ENCODE results near the gene TNS1.

Gene TNS1

DNA sequence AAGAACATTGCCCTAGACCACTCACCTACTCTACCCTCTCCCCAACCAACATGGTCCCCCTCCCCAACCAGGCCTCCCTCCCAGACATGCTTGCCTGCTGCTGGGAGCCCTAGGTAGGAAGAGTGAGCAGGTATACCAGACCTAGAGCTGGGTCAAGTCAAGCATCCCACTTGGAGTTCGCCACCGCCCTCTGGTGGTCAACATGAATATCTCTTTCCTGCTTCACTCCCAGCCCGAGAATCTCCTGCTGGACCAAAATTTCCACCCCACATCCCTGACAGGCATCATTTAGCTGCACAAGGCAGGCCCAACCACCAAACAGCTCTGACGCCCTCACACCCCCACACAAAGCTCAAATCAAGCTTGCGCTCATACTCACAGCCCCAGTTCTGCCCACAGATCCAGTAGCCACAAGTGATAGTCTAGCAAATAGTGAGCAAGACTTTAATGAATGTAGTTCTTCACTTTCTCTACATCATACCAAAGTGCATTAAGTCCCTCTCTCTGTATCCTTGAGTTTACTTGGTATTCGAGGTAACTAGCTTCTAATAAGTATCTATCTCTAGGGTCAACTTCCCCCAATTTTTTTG is 116.0 kb downstream of the TNS1 start:
- Histone ChIP-seq H3K36me3 (ENCODE audit: control insufficient read depth, insufficient read depth, low read length) (no peaks in the 10 kb centered on the region), H3K27ac (no peak overlapping the region)
- TF ChIP-seq, protein P1, sequence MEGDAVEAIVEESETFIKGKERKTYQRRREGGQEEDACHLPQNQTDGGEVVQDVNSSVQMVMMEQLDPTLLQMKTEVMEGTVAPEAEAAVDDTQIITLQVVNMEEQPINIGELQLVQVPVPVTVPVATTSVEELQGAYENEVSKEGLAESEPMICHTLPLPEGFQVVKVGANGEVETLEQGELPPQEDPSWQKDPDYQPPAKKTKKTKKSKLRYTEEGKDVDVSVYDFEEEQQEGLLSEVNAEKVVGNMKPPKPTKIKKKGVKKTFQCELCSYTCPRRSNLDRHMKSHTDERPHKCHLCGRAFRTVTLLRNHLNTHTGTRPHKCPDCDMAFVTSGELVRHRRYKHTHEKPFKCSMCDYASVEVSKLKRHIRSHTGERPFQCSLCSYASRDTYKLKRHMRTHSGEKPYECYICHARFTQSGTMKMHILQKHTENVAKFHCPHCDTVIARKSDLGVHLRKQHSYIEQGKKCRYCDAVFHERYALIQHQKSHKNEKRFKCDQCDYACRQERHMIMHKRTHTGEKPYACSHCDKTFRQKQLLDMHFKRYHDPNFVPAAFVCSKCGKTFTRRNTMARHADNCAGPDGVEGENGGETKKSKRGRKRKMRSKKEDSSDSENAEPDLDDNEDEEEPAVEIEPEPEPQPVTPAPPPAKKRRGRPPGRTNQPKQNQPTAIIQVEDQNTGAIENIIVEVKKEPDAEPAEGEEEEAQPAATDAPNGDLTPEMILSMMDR (IDR thresholded peaks at IDR 0.05) = peak; percentile 80

DNA sequence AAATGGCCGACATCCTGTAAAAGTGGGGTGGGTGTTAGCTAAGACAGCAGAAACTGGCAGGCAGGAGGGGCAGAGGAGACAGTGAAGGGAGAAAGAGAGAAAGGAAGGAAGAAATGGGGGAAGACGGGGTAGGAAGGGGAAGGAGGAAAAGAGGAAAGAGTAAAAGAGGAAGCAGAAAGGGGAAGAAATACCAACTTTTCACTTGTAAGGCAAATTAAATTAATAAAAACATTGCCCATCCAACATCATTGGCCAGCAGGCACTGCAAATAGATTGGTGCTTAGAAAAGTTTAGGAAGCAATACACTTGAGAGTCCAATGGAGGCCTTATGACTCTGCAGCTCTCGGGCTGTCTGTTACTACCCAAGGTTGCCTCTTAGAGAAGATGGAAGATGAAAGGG is 116.7 kb downstream of the TNS1 start:
- no peak overlapping the region for H2AFZ ChIP-seq
- no peak overlapping the region for H3K4me2 ChIP-seq (ENCODE audit: low read length)
- TF ChIP-seq, protein P1 (IDR thresholded peaks at IDR 0.05) = no peak
- no peak overlapping the region for H3K27ac ChIP-seq
- no peaks in the 10 kb centered on the region for H3K9me3 ChIP-seq (ENCODE audit: control insufficient read depth, low read length)
- H3K79me2 ChIP-seq = peaks cover 8% of the 10 kb centered on the region
- no peak overlapping the region for H3K4me3 ChIP-seq (ENCODE audit: low read depth, low read length)
- H3K4me1 ChIP-seq = peaks cover 3% of the 10 kb centered on the region
- no peak overlapping the region for H3K9ac ChIP-seq
- H3K36me3 ChIP-seq (ENCODE audit: control insufficient read depth, insufficient read depth, low read length) = no peaks in the 10 kb centered on the region
- no peaks in the 10 kb centered on the region for H3K27me3 ChIP-seq (ENCODE audit: control insufficient read depth, insufficient read depth, low read length)

More for the DNA sequence above, 116.0 kb downstream of the TNS1 start:
- H3K79me2 ChIP-seq = peaks cover 8% of the 10 kb centered on the region
- H3K9me3 ChIP-seq (ENCODE audit: control insufficient read depth, low read length) = no peaks in the 10 kb centered on the region
- no peak overlapping the region for H3K4me2 ChIP-seq (ENCODE audit: low read length)
- H2AFZ ChIP-seq = no peak overlapping the region
- no peak overlapping the region for H3K9ac ChIP-seq
- H3K4me1 ChIP-seq = peaks cover 3% of the 10 kb centered on the region
- H3K27me3 ChIP-seq (ENCODE audit: control insufficient read depth, insufficient read depth, low read length) = no peaks in the 10 kb centered on the region
- no peak overlapping the region for H3K4me3 ChIP-seq (ENCODE audit: low read depth, low read length)

DNA sequence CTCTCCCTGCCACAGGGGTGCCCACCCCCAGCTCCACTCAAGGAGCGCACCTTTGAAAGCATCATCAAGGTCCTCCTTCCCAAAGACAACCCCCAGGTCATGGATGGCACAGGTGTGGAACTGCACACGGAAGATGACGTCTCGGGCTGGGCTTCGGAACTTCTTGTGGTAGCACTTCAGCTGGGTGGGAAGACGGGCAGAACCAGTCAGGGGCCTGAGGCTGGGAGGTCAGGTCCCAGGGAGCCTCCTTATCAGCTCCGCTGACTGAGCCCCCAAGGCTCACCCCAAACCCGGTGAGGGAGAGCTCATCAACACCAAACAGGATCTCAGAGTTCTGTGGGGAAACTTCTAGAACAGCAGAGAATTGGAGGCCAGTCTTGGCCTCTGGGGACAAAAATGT is 117.8 kb downstream of the TNS1 start:
- Histone ChIP-seq H2AFZ (no peak overlapping the region), H3K9ac (no peak overlapping the region), H3K9me3 (ENCODE audit: control insufficient read depth, low read length) (no peaks in the 10 kb centered on the region), H3K4me1 (peaks cover 3% of the 10 kb centered on the region), H3K4me2 (ENCODE audit: low read length) (no peak overlapping the region), H3K27ac (no peak overlapping the region), H3K36me3 (ENCODE audit: control insufficient read depth, insufficient read depth, low read length) (no peaks in the 10 kb centered on the region), H3K79me2 (peaks cover 11% of the 10 kb centered on the region), H3K4me3 (ENCODE audit: low read depth, low read length) (no peak overlapping the region), H3K27me3 (ENCODE audit: control insufficient read depth, insufficient read depth, low read length) (no peaks in the 10 kb centered on the region)
- TF ChIP-seq, protein P1 (IDR thresholded peaks at IDR 0.05) = no peak

DNA sequence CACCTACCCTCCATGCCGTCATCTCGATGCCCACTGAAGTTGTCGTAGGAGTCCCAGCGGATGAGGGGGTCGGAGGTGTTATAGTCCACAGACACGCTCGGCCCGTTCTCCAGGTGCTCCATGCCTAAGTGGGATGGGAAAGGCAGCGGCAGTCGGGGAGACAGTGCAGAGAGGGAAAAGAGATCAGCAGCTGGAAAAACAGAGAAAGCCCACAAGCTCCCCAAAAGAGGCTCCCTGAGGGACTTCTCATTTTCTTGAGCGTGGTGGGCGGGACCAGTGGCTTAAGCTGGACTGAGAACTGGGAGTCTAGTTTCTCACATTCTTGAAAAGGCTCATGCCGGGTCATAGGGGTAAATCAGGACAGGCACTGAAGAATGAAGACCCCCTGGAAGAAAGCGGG is 121.9 kb downstream of the TNS1 start:
- H3K27ac ChIP-seq = no peak overlapping the region

More for the DNA sequence above, 121.9 kb downstream of the TNS1 start:
- Histone ChIP-seq H3K4me1 (no peaks in the 10 kb centered on the region), H3K9ac (no peak overlapping the region), H3K27me3 (ENCODE audit: control insufficient read depth, insufficient read depth, low read length) (no peaks in the 10 kb centered on the region), H3K79me2 (peaks cover 7% of the 10 kb centered on the region), H3K4me2 (ENCODE audit: low read length) (no peak overlapping the region), H3K9me3 (ENCODE audit: control insufficient read depth, low read length) (no peaks in the 10 kb centered on the region), H3K4me3 (ENCODE audit: low read depth, low read length) (no peak overlapping the region), H3K36me3 (ENCODE audit: control insufficient read depth, insufficient read depth, low read length) (no peaks in the 10 kb centered on the region), H2AFZ (no peak overlapping the region)
- TF ChIP-seq, protein P1 (IDR thresholded peaks at IDR 0.05) = no peak
